ENCODE measurements around the gene CLOCK. TPM values are rescaled to one million over a fixed set of nuclear protein-coding genes. Genes with fewer than 3 reads are reported as not detected.
A peak's percentile ranks its signal among the peaks of the same experiment; 100 is the strongest.

CLOCK gene
- total and polyA plus RNA-seq, 10 of the 15 experiments (the other 5 are each of a cell fraction or from before 2014, with no cell fraction given), result 2.8 to 11.7 (median 10.4) TPM

GRCh38 chr4:55561889-55562288 lies 15.2 kb upstream of the CLOCK start (continued):
- TF ChIP-seq SMC3 (IDR thresholded peaks at IDR 0.05; ENCODE audit: borderline replicate concordance, low read length), result no peak
- peak; percentile 82; the same call in 1 of the 2 replicates for TF ChIP-seq BACH1 (IDR thresholded peaks at IDR 0.05; ENCODE audit: borderline replicate concordance)
- TF ChIP-seq NFIC (IDR thresholded peaks at IDR 0.05; ENCODE audit: low read depth, low read length), result peak; percentile 86
- TF ChIP-seq JUNB (IDR thresholded peaks at IDR 0.05), result peak; percentile 79
- TF ChIP-seq HDAC6 (IDR thresholded peaks at IDR 0.05; ENCODE audit: unreplicated experiment), result no peak
- no peak for TF ChIP-seq KDM1A (IDR thresholded peaks at IDR 0.05; ENCODE audit: borderline replicate concordance)
- no peak for TF ChIP-seq POLR2AphosphoS2 (IDR thresholded peaks at IDR 0.05; ENCODE audit: low read depth, low read length)

GRCh38 chr4:55560096-55560495 lies 13.4 kb upstream of the CLOCK start:
- ChIA-PET POLR2A (no interaction called here), CTCF (interaction anchor here (1.3 kb wide), 1 partner anchor 165 kb away, joined by 3 read pairs; the partner anchor contains the start of gene TMEM165), SMC1A (ENCODE audit: uncharacterized antibody, unreplicated experiment) (interaction anchor here (1.3 kb wide), 1 partner anchor 10 kb away, joined by 4 read pairs; no protein-coding TSS in a partner anchor), RAD21 (ENCODE audit: unreplicated experiment) (no interaction called here)
- no peaks in the 10 kb centered on the region for H3K9me3 ChIP-seq (replicated peaks; ENCODE audit: control insufficient read depth, insufficient read depth, low read length)
- no peaks in the 10 kb centered on the region for H3K79me2 ChIP-seq (ENCODE audit: control insufficient read depth, insufficient read depth, low read length)
- BruUV-seq (replicated peaks), result no TSS peak
- ATAC-seq (no peak), DNase-seq (ENCODE audit: low read depth, low spot score) (no peak), FAIRE-seq (no peak)
- intact Hi-C loops (cut with micrococcal nuclease; ENCODE audit: unreplicated experiment), result no loop called here
- H3K36me3 ChIP-seq (ENCODE audit: control insufficient read depth in 2 of 2, insufficient read depth in 2 of 2, low read length in 1 of 2), result no peaks in the 10 kb centered on the region
- peaks cover 9% of the 10 kb centered on the region; the same call in 1 of the 2 replicates for H3K4me1 ChIP-seq (ENCODE audit: control insufficient read depth, insufficient read depth, low read length)
- no peak overlapping the region for H2AFZ ChIP-seq (ENCODE audit: control insufficient read depth, low read depth, low read length)
- no peak overlapping the region for H3K9ac ChIP-seq (ENCODE audit: control insufficient read depth, insufficient read depth, low read length)
- no peak overlapping the region for H3K27ac ChIP-seq (ENCODE audit: control insufficient read depth, insufficient read depth)
- no peak for TF ChIP-seq E4F1 (IDR thresholded peaks at IDR 0.05; ENCODE audit: borderline replicate concordance, partially characterized antibody)
- H3K4me3 ChIP-seq, result no peak overlapping the region
- no peak overlapping the region for H3K4me2 ChIP-seq (ENCODE audit: control insufficient read depth, insufficient read depth)
- in situ Hi-C loops (cut with MboI), result loop anchor here (25.0 kb wide), 1 partner anchor 1248 kb away; no protein-coding TSS in a partner anchor
- no peaks in the 10 kb centered on the region for H3K27me3 ChIP-seq (replicated peaks in 1 of 2; ENCODE audit: control insufficient read depth in 2 of 2, insufficient read depth in 2 of 2, low read length in 1 of 2)
- no peaks in the 10 kb centered on the region for H4K20me1 ChIP-seq (ENCODE audit: control insufficient read depth, insufficient read depth)
- WGBS (ENCODE audit: insufficient coverage, insufficient replicate concordance, low lambda C conversion rate, missing lambda C conversion rate), result 37% methylated on average over 3 of the region's 3 CpGs
